ENCODE measurements around the gene PDCD11.
"Not testable (repeated sequence)": the region's sequence is repeated elsewhere in the genome, so short reads cannot be mapped to it uniquely, and the experiment has no call there.

The PDCD11 gene

GRCh38 chr10:103396067-103396788 lies at the start of gene PDCD11, which contains the start of gene ATP5MK:
TSS of gene PDCD11 (plus strand) at chr10:103396626. CDS start at chr10:103398427, 1,801 bp downstream.
TSS of gene ATP5MK (minus strand) at chr10:103396475. CDS start at chr10:103392457, 4,018 bp downstream.
- peak; percentile 93 for DNase-seq (ENCODE audit: low read depth)

GRCh38 chr10:103350175-103350516 lies 46.3 kb upstream of the PDCD11 start:
- no peak for DNase-seq (ENCODE audit: low read depth)

DNA sequence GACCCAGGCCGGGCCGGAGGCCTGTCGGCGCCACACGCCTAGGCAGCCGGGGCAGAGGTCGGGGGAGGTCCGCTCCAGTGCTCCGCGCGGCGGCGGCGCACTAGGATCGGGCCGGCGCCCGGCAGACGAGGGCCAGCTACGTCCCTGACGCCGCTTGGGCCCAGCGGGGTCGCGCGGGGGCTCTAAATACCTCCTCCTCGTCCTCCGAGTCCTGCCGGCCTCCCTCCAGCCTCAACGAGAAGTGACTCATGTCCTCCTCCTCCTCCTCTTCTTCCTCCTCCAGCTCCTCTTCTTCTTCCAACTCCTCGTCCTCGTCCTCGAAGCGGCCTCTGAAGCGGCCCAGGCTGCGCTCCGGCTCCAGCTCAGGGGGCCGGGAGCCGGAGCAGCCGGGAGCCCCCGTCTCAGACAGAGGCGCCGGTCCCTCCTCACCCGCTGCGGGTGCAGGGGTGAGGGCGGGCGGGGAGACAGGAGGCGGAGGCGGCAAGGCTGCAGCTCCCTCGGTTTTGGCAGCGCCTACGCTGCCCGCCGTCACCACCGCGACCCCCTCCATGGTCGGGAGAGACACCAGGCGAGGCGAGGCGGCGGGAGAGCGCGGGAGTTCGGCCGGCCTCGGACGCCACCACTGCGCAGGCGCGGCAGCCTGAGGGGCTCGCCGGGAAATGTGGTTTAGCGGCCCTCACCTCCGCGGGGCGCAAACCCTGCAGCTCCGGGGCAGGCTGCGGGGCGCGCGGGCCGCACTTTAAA lies 45.7 kb upstream of the PDCD11 start, which contains the start of gene PCGF6:
Gene PCGF6, minus strand, starts transcription at position 624 of the 744 bp plus-strand sequence. Its CDS starts 74 bp downstream, at position 550.
- DNase-seq (ENCODE audit: low read depth) = peak; percentile 55

DNA sequence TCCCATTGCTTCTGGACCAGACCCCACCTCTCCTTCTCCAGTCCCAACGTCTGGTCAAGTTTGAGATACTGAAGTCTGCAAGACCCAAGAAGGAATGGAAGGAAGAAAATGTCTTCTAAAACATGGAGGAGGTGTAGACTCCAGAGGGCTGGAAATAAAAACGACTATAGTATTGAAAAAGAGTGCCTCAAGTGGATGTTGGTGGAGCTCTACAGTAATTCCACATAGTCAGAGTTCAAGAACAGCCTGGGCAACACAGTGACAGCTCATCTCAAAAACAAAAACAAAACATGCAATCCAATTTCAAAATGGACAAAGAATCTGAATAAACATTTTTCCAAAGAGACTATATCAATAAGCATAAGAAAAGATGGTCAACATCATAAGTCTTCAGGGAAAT lies 43.1 kb upstream of the PDCD11 start:
- DNase-seq (ENCODE audit: low read depth) = no peak

DNA sequence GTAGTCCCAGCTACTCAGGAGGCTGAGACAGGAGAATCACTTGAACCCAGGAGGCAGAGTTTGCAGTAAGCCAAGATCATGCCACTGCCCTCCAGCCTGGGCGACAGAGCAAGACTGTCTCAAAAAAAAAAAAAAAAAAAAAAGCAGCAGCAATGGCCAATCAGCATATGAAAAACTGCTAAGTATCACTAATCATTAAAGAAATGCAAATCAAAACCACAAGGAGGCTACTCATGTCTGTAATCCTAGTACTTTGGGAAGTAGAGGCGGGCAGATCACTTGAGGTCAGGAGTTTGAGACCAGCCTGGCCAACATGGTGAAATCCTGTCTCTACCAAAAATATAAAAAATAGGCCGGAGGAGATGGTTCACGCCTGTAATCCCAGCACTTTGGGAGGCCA lies 41.9 kb upstream of the PDCD11 start:
- not testable (repeated sequence) for DNase-seq (ENCODE audit: low read depth)

DNA sequence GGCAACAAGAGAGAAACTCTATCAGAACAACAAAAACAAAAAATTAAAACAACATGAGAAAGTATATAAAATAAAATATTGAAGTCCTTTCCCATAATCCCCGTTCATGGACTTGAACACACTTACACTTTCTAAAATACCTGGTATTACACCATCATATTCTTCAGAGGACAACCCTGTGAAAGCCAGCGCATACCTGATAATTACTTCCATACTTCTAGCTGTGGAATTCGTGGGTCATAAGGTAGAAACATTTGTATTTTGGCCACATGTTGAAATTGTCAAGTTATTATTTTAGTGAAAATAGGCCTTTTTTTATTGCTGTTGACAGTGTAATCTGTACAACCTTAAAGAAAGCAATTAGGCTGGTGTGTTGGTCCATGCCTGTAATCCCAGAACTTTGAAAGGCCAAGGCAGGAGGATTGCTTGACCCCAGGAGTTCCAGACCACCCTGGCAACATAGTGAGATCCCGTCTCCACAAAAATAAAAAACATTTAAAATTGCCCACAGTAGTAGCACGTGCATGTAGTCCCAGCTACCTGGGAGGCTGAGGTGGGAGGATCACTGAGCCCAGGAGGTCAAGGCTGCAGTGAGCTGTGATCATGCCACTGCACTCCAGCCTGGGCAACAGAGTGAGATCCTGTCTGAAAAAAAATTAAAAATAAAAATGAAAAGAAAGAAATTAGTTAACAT lies 40.4 kb upstream of the PDCD11 start:
- DNase-seq (ENCODE audit: low read depth) = no peak

DNA sequence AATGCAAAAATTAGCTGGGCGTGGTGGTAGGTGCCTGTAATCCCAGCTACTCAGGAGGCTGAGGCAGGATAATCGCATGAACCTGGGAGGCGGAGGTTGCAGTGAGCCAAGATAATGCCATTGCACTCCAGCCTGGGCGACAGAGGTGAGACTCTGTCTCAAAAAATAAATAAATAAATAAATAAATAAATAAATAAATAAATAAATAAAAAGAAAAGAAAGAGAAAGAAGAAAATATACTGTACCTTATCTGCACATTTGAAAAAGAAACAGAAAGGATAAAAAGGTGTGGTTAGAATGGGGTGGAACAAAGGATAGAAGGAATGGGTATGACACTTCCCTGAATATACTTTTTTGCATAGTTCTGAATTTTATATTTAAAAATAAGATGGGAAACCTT lies 36.9 kb upstream of the PDCD11 start:
- not testable (repeated sequence) for DNase-seq (ENCODE audit: low read depth)

DNA sequence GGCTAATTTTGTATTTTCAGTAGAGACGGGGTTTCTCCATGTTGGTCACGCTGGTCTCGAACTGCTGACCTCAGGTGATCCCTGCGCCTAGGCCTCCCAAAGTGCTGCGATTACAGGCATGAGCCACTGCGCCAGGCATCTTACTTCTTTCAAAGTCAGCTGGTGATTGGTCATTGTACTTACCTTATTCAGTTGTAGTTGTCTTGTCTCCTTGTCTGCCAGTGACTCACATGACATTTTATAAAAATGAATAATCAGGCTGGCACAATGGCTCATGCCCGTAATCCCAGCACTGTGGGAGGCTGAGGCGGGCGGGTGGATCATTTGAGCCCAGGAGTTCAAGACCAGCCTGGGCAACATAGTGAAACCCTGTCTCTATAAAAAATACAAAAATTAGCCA lies 35.6 kb upstream of the PDCD11 start:
- not testable (repeated sequence) for DNase-seq (ENCODE audit: low read depth)

GRCh38 chr10:103367379-103367781 lies 29.0 kb upstream of the PDCD11 start:
- no peak for DNase-seq (ENCODE audit: low read depth)

GRCh38 chr10:103367782-103368518 lies 28.5 kb upstream of the PDCD11 start, which contains the start of gene TAF5:
TSS of gene TAF5 (plus strand) at chr10:103367976. CDS start at chr10:103367990, 14 bp downstream.
- peak; percentile 85 for DNase-seq (ENCODE audit: low read depth)

DNA sequence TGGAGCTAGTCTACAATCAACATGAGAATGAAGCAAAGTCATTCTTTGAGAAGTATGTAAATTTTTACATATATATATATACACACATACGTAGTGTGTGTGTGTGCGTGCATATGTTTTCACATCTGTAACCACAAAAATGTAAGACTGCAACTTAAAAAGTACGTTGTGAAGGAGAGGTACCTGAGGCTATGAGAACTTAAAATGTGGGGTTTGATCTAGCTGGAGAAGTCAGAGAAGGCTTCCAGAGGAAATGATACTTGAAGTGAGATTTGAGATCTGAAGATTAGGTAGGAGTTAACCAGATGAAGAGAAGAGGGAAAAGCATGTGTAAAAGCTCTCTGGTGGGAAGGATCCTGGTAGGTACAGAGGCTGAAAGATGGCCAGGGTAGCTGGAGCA lies 22.9 kb upstream of the PDCD11 start:
- DNase-seq (ENCODE audit: low read depth) = no peak

- DNase-seq (ENCODE audit: low read depth) = no peak
Measured at GRCh38 chr10:103374263-103374662, 22.2 kb upstream of the PDCD11 start.

DNA sequence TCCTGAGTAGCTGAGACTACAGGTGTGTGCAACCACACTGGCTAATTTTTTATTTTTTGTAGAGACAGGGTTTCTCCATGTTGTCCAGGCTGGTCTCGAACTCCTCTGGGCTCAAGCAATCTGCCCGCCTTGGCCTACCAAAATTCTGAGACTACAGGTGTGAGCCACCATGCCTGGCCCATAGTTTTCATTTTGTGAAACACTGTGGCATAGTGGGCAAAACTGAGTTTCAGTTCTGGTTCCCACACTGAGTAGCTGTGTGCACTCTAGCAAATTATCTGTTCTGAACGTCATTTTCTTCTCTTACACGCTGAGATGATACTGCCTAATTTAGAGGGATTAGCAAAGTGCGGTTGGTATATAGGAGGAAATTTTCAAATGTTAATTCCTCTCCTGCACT lies 13.7 kb upstream of the PDCD11 start:
- DNase-seq (ENCODE audit: low read depth) = no peak

GRCh38 chr10:103394180-103394579 lies 2.2 kb upstream of the PDCD11 start:
- DNase-seq (ENCODE audit: low read depth) = no peak

DNA sequence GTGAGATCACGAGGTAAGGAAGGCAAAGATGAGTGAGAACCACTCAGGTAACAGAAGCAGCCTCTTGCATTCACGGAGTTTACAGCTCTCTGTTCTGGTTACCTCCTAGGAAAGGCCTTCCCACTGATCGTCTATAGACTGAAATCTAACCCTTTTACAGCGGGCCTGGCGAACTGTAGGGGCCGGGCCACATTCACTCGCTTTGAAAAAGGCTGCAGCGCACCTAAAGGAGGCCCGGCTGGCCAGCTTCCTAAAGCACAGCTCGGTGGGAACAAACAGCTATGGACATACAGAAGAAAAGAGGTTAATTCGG lies 716 bp upstream of the PDCD11 start:
- DNase-seq (ENCODE audit: low read depth) = no peak

DNA sequence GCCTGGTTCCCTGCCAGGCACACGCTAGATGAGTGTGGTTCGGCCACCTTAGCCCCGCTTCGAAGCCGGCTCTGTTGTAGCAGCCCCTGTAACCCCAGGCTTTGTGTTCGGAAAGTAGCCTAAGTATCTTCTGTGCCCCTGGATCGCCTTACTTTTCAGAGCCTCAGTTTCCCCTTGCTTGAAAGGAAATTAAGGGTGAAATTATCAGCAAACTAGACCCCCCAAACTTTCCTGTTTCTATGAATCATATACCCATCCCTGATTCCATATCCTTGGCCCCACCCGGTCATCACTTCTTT lies 312 bp downstream of the PDCD11 start:
- no peak for DNase-seq (ENCODE audit: low read depth)

- DNase-seq (ENCODE audit: low read depth) = no peak
Measured at GRCh38 chr10:103397191-103397825, 882 bp downstream of the PDCD11 start.

DNA sequence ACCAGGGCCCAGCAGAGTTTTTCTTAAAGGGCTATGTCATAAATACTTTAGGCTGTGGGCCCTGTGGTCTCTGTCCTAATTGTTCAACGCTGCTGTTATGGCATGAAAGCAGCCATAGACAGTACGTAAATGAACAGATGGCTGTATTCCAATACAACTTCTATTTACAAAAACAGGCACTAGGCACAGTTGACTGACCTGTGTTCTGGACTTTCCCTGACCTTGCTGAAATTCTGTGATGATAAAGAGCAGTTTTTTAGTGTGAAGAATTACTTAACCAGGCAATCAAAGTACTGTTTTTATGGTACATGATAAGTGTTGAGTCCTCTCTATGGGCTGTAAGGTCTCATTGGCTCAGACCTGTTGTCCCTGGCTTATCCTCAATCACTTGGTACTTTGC lies 17.1 kb downstream of the PDCD11 start:
- no peak for DNase-seq (ENCODE audit: low read depth)

GRCh38 chr10:103415581-103415980 lies 19.2 kb downstream of the PDCD11 start:
- no peak for DNase-seq (ENCODE audit: low read depth)

- peak; percentile 41 for DNase-seq (ENCODE audit: low read depth)
Measured at GRCh38 chr10:103416436-103417147, 20.2 kb downstream of the PDCD11 start.

- not testable (repeated sequence) for DNase-seq (ENCODE audit: low read depth)
Measured at GRCh38 chr10:103417148-103417469, 20.7 kb downstream of the PDCD11 start.

All from activated gamma-delta T cell treated with anti-CD3 and anti-CD28 coated beads, Interleukin-2, amount 50 U/mL, for 16 hours (primary cell).